WI38 (cell line): ENCODE data around the gene VWF.

ENCODE experiments used
- H3K4me3 ChIP-seq: 2 replicates; pipeline ENCODE4 v1.5.1; 2011; ENCODE audit warnings: low read depth, mild to moderate bottlenecking, control low read depth, low read length
- CTCF ChIP-seq: IDR thresholded peaks from 2 replicates; pipeline ENCODE4 v1.5.1; 2012; ENCODE audit warnings: low read depth, mild to moderate bottlenecking, control low read depth, low read length

The VWF gene

GRCh38 chr12:5912011-5912410, 212.5 kb downstream of the VWF start:
- TF ChIP-seq CTCF, result no peak
- no peak overlapping the region for H3K4me3 ChIP-seq

GRCh38 chr12:5910790-5911548, 213.5 kb downstream of the VWF start:
- no peak overlapping the region for H3K4me3 ChIP-seq
- TF ChIP-seq CTCF, result no peak

GRCh38 chr12:5909560-5909959, 214.9 kb downstream of the VWF start:
- H3K4me3 ChIP-seq, result no peak overlapping the region
- TF ChIP-seq CTCF, result no peak

GRCh38 chr12:5908251-5908650, 216.2 kb downstream of the VWF start:
- TF ChIP-seq CTCF, result no peak
- H3K4me3 ChIP-seq, result no peak overlapping the region

- no peak for TF ChIP-seq CTCF
- no peak overlapping the region for H3K4me3 ChIP-seq
These were observed 216.7 kb downstream of the VWF start for GRCh38 chr12:5907807-5908206.

- no peak for TF ChIP-seq CTCF
- H3K4me3 ChIP-seq, result no peak overlapping the region
These were observed 218.7 kb downstream of the VWF start for GRCh38 chr12:5905757-5906156.

GRCh38 chr12:5904969-5905368, 219.5 kb downstream of the VWF start:
- no peak overlapping the region for H3K4me3 ChIP-seq
- TF ChIP-seq CTCF, result no peak
